SK-N-SH (cell line): ENCODE data around the gene SAXO1. TPM values are rescaled to one million over a fixed set of nuclear protein-coding genes. Genes with fewer than 3 reads are reported as not detected.

Experiments
- CTCF ChIA-PET: fragments of 300-600, 350-600 bp; formaldehyde crosslinking; extraction: SDS; loops from one replicate; lab custom pipeline; 2021; lab: Yijun Ruan, JAX
- POLR2A ChIA-PET: fragments of 350-600 bp; sonication (Branson Sonifier 250); formaldehyde crosslinking; extraction: SDS; loops from one replicate; lab custom pipeline; 2020; ENCODE audit warnings: antibody characterized with exemption, inconsistent platforms; lab: Yijun Ruan, JAX
- DNase-seq: peaks from one replicate; pipeline ENCODE4 v3.0.0; 2012
- H2AFZ ChIP-seq: fragments of 200-600 bp; sonication (generic); 2 replicates; pipeline ENCODE4 v1.8.1; 2016; ENCODE audit warnings: antibody characterized with exemption, mild to moderate bottlenecking, low read depth
- H3F3A ChIP-seq: fragments of 200-600 bp; sonication (generic); replicated peaks from 2 replicates; pipeline ENCODE3; 2016; ENCODE audit warnings: antibody characterized with exemption, mild to moderate bottlenecking; ENCODE audit not compliant: insufficient read depth
- H3K27ac ChIP-seq, 2 experiments: fragments of 200-500 bp in 1 of 2; fragments of 200-600 bp in 1 of 2; sonication (Bioruptor generic) in 1 of 2; sonication (generic), shearing (Covaris generic) in 1 of 2; 2 replicates each; pipeline versions ENCODE4 v1.5.1 to v1.6.1; 2014 to 2016; ENCODE audit warnings: low read depth in 2 of 2, inconsistent platforms in 1 of 2, low read length in 1 of 2, mild to moderate bottlenecking in 1 of 2, mixed read lengths in 1 of 2
- H3K27me3 ChIP-seq: fragments of 200-600 bp; sonication (generic), shearing (Covaris generic); 2 replicates; pipeline ENCODE4 v1.6.1; 2016; ENCODE audit warnings: mixed run types; ENCODE audit not compliant: insufficient read depth
- H3K36me3 ChIP-seq, 2 experiments: fragments of 200-500 bp in 1 of 2; fragments of 200-600 bp in 1 of 2; sonication (Bioruptor generic) in 1 of 2; sonication (generic) in 1 of 2; replicated peaks in 1 of 2; 2 replicates each; pipeline versions ENCODE3 to v1.5.1; 2014 to 2016; ENCODE audit warnings: low read length in 1 of 2, mild to moderate bottlenecking in 1 of 2; ENCODE audit not compliant: insufficient read depth in 2 of 2, control insufficient read depth in 1 of 2
- H3K4me1 ChIP-seq, 2 experiments: fragments of 200-500 bp in 1 of 2; fragments of 200-600 bp in 1 of 2; sonication (Bioruptor generic) in 1 of 2; sonication (generic), shearing (Covaris generic) in 1 of 2; 2 replicates each; pipeline versions ENCODE4 v1.5.1 to v1.6.1; 2014 to 2016; ENCODE audit warnings: low read depth in 1 of 2, low read length in 1 of 2, mixed run types in 1 of 2; ENCODE audit not compliant: insufficient read depth in 2 of 2, control insufficient read depth in 1 of 2
- H3K4me2 ChIP-seq: fragments of 200-600 bp; sonication (generic), shearing (Covaris generic); 2 replicates; pipeline ENCODE4 v1.6.1; 2017; ENCODE audit warnings: mixed run types
- H3K4me3 ChIP-seq, 2 experiments: fragments of 200-500 bp in 1 of 2; fragments of 200-600 bp in 1 of 2; sonication (Bioruptor generic) in 1 of 2; sonication (generic), shearing (Covaris generic) in 1 of 2; 2 replicates each; pipeline versions ENCODE4 v1.5.1 to v1.8.1; 2014 to 2016; ENCODE audit warnings: low read depth in 2 of 2, inconsistent platforms in 1 of 2, low read length in 1 of 2, mild to moderate bottlenecking in 1 of 2, mixed read lengths in 1 of 2, moderate library complexity in 1 of 2
- H3K79me2 ChIP-seq: fragments of 200-600 bp; sonication (generic); 2 replicates; pipeline ENCODE4 v1.8.1; 2017; ENCODE audit warnings: mild to moderate bottlenecking; ENCODE audit not compliant: insufficient read depth
- H3K9ac ChIP-seq: fragments of 200-600 bp; sonication (generic); 2 replicates; pipeline ENCODE4 v1.6.1; 2017; ENCODE audit warnings: mixed run types
- H3K9me2 ChIP-seq: fragments of 200-600 bp; sonication (generic); 2 replicates; pipeline ENCODE4 v1.6.1; 2017; ENCODE audit warnings: mixed run types
- H3K9me3 ChIP-seq: fragments of 200-600 bp; sonication (generic); 2 replicates; pipeline ENCODE4 v1.6.1; 2017; ENCODE audit warnings: mixed run types, mild to moderate bottlenecking, moderate library complexity
- H4K20me1 ChIP-seq: fragments of 200-600 bp; sonication (generic); 2 replicates; pipeline ENCODE4 v1.6.1; 2017; ENCODE audit warnings: mild to moderate bottlenecking, mixed run types; ENCODE audit not compliant: insufficient read depth
- CHD2 ChIP-seq: fragments of 150-350 bp; IDR thresholded peaks from 2 replicates; pipeline ENCODE4 v1.6.1; 2018; ENCODE audit warnings: low read length; ENCODE audit not compliant: partially characterized antibody
- ELF1 ChIP-seq: IDR thresholded peaks from 2 replicates; pipeline ENCODE4 v1.4.0; 2012
- EP300 ChIP-seq, 2 experiments: IDR thresholded peaks; 2 replicates each; pipeline versions ENCODE4 v1.4.0 to v1.6.1; 2012; ENCODE audit warnings: borderline replicate concordance in 1 of 2, low read depth in 1 of 2, low read length in 1 of 2
- FOSL2 ChIP-seq: IDR thresholded peaks from 2 replicates; pipeline ENCODE4 v1.4.0; 2012; ENCODE audit warnings: low read depth, mild to moderate bottlenecking, moderate library complexity, borderline replicate concordance
- FOXJ3 ChIP-seq: sonication (generic); formaldehyde crosslinking; IDR thresholded peaks from 2 replicates; pipeline ENCODE4 v1.5.1; 2020; ENCODE audit warnings: mild to moderate bottlenecking, missing genetic modification reagents
- FOXM1 ChIP-seq: IDR thresholded peaks from 2 replicates; pipeline ENCODE4 v1.4.0; 2012; ENCODE audit warnings: low read depth, mild to moderate bottlenecking
- GABPA ChIP-seq: IDR thresholded peaks from 2 replicates; pipeline ENCODE4 v1.4.0; 2012; ENCODE audit warnings: low read depth, mild to moderate bottlenecking
- GATA2 ChIP-seq: sonication (generic); formaldehyde crosslinking; IDR thresholded peaks from 2 replicates; pipeline ENCODE4 v1.5.0; 2020; ENCODE audit warnings: mild to moderate bottlenecking, missing genetic modification reagents
- MXI1 ChIP-seq: IDR thresholded peaks from 2 replicates; pipeline ENCODE4 v1.6.1; 2012; ENCODE audit warnings: mild to moderate bottlenecking, low read depth, low read length, improper control_type of control experiment
- NFIC ChIP-seq: IDR thresholded peaks from 2 replicates; pipeline ENCODE4 v1.4.0; 2012; ENCODE audit warnings: borderline replicate concordance
- NRF1 ChIP-seq: IDR thresholded peaks from 2 replicates; pipeline ENCODE4 v1.6.1; 2012; ENCODE audit warnings: low read depth, mild to moderate bottlenecking, low read length
- RCOR1 ChIP-seq: fragments of 150-350 bp; IDR thresholded peaks from 2 replicates; pipeline ENCODE4 v1.6.1; 2017; ENCODE audit warnings: antibody characterized with exemption, low read length
- RFX5 ChIP-seq: IDR thresholded peaks from 2 replicates; pipeline ENCODE4 v1.6.1; 2012; ENCODE audit warnings: mild to moderate bottlenecking, improper control_type of control experiment, low read length
- SIN3A ChIP-seq: IDR thresholded peaks from 2 replicates; pipeline ENCODE4 v1.6.1; 2012; ENCODE audit warnings: low read depth, mild to moderate bottlenecking, low read length, moderate library complexity, borderline replicate concordance
- TAF1 ChIP-seq: IDR thresholded peaks from 2 replicates; pipeline ENCODE4 v1.6.1; 2012; ENCODE audit warnings: low read depth, mild to moderate bottlenecking, low read length, moderate library complexity, borderline replicate concordance
- TCF12 ChIP-seq: IDR thresholded peaks from 2 replicates; pipeline ENCODE4 v1.4.0; 2012
- WGBS: methylation state at CpG from one replicate; pipeline ENCODE4 v1.1.6; 2017; ENCODE audit warnings: low lambda C conversion rate; 5-methylcytosine and 5-hydroxymethylcytosine counted together
- polyA plus RNA-seq, 3 experiments: library from polyadenylated mRNA; depleted of rRNA; stranded (reverse); fragments of >200 nt; gene quantifications; 2 replicates each; pipeline ENCODE4 v1.2.3, GENCODE V29; 2012
- TF ChIP-seq, protein P1 (sequence below): IDR thresholded peaks from 2 replicates; pipeline ENCODE4 v1.4.0; 2012; ENCODE audit warnings: low read depth, borderline replicate concordance
- TF ChIP-seq, protein P2 (sequence below): fragments of 150-350 bp; IDR thresholded peaks from 2 replicates; pipeline ENCODE4 v1.6.1; 2016; ENCODE audit warnings: mild to moderate bottlenecking, low read depth, low read length
- TF ChIP-seq, protein P3 (sequence below): IDR thresholded peaks from 2 replicates; pipeline ENCODE4 v1.4.0; 2012; ENCODE audit warnings: low read depth
- TF ChIP-seq, protein P4 (sequence below): fragments of 150-350 bp; IDR thresholded peaks from 2 replicates; pipeline ENCODE4 v1.6.1; 2017; ENCODE audit warnings: antibody characterized with exemption, low read length, low read depth, borderline replicate concordance
- TF ChIP-seq, protein P5 (sequence below): IDR thresholded peaks from 2 replicates; pipeline ENCODE4; 2012

The SAXO1 gene
- polyA plus RNA-seq, 1 of the 3 experiments (the other 2 are of a cell fraction): 0.03 TPM

GRCh38 chr9:18936094-18936871 lies 96.7 kb downstream of the SAXO1 start:
- no peaks in the 10 kb centered on the region for H3K9me2 ChIP-seq
- TF ChIP-seq EP300 (IDR thresholded peaks at IDR 0.05; ENCODE audit: borderline replicate concordance in 1 of 2, low read depth in 1 of 2, low read length in 1 of 2) (peak in 1 of 2 experiments; percentile 54; a peak in 1 of 4 replicates), RCOR1 (0 out of 2 replicates have a peak, but pooled peaks have one; percentile 20), ELF1 (no peak), GATA2 (CRISPR knock-in tag) (0 out of 2 replicates have a peak, but pooled peaks have one; percentile 10)
- TF ChIP-seq, protein P1, sequence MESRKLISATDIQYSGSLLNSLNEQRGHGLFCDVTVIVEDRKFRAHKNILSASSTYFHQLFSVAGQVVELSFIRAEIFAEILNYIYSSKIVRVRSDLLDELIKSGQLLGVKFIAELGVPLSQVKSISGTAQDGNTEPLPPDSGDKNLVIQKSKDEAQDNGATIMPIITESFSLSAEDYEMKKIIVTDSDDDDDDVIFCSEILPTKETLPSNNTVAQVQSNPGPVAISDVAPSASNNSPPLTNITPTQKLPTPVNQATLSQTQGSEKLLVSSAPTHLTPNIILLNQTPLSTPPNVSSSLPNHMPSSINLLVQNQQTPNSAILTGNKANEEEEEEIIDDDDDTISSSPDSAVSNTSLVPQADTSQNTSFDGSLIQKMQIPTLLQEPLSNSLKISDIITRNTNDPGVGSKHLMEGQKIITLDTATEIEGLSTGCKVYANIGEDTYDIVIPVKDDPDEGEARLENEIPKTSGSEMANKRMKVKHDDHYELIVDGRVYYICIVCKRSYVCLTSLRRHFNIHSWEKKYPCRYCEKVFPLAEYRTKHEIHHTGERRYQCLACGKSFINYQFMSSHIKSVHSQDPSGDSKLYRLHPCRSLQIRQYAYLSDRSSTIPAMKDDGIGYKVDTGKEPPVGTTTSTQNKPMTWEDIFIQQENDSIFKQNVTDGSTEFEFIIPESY: no peak
- POLR2A ChIA-PET: no interaction called here
- no peak overlapping the region for H3K4me2 ChIP-seq
- no peak overlapping the region for H3K27ac ChIP-seq
- DNase-seq: peak; percentile 42
- 20% methylated on average over 7 of the region's 7 CpGs for WGBS
- H3K9ac ChIP-seq: no peak overlapping the region
- H3K4me3 ChIP-seq: no peak overlapping the region
- H3K9me3 ChIP-seq: no peaks in the 10 kb centered on the region
- no peaks in the 10 kb centered on the region for H4K20me1 ChIP-seq
- H3K4me1 ChIP-seq: peaks cover 0 to 2% of the 10 kb centered on the region in 2 experiments; a peak in 1 of 4 replicates
- no peaks in the 10 kb centered on the region for H3K79me2 ChIP-seq
- CTCF ChIA-PET: interaction anchor here (1.3 kb wide), 1 partner anchor 16 kb away, joined by 4 read pairs; no protein-coding TSS in a partner anchor
- H3K36me3 ChIP-seq: no peaks in the 10 kb centered on the region
- H3K27me3 ChIP-seq: no peaks in the 10 kb centered on the region
- H3F3A ChIP-seq: no peaks in the 10 kb centered on the region
- H2AFZ ChIP-seq: no peak overlapping the region

- no peak overlapping the region for H3K9ac ChIP-seq
- no peaks in the 10 kb centered on the region for H3F3A ChIP-seq
- no peaks in the 10 kb centered on the region for H4K20me1 ChIP-seq
- H2AFZ ChIP-seq: no peak overlapping the region
- no peaks in the 10 kb centered on the region for H3K79me2 ChIP-seq
- H3K4me1 ChIP-seq: peaks cover 0 to 2% of the 10 kb centered on the region in 2 experiments; a peak in 1 of 4 replicates
- no peak overlapping the region for H3K4me3 ChIP-seq
- H3K27me3 ChIP-seq: no peaks in the 10 kb centered on the region
- no peaks in the 10 kb centered on the region for H3K9me2 ChIP-seq
- H3K36me3 ChIP-seq: no peaks in the 10 kb centered on the region
- no peak for DNase-seq
- no peak overlapping the region for H3K4me2 ChIP-seq
- TF ChIP-seq TAF1: no peak
- TF ChIP-seq RCOR1: no peak
- TF ChIP-seq RFX5: no peak
- no peak for TF ChIP-seq SIN3A
- no peak for TF ChIP-seq FOXJ3 (CRISPR knock-in tag)
- TF ChIP-seq NRF1: no peak
- TF ChIP-seq, protein P2, sequence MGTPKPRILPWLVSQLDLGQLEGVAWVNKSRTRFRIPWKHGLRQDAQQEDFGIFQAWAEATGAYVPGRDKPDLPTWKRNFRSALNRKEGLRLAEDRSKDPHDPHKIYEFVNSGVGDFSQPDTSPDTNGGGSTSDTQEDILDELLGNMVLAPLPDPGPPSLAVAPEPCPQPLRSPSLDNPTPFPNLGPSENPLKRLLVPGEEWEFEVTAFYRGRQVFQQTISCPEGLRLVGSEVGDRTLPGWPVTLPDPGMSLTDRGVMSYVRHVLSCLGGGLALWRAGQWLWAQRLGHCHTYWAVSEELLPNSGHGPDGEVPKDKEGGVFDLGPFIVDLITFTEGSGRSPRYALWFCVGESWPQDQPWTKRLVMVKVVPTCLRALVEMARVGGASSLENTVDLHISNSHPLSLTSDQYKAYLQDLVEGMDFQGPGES: no peak
- TF ChIP-seq FOXM1: no peak
- TF ChIP-seq FOSL2: no peak
- no peak for TF ChIP-seq EP300 (IDR thresholded peaks at IDR 0.05; ENCODE audit: borderline replicate concordance in 1 of 2, low read depth in 1 of 2, low read length in 1 of 2)
- TF ChIP-seq CHD2: no peak
- TF ChIP-seq, protein P3, sequence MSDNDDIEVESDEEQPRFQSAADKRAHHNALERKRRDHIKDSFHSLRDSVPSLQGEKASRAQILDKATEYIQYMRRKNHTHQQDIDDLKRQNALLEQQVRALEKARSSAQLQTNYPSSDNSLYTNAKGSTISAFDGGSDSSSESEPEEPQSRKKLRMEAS: no peak
- TF ChIP-seq, protein P4, sequence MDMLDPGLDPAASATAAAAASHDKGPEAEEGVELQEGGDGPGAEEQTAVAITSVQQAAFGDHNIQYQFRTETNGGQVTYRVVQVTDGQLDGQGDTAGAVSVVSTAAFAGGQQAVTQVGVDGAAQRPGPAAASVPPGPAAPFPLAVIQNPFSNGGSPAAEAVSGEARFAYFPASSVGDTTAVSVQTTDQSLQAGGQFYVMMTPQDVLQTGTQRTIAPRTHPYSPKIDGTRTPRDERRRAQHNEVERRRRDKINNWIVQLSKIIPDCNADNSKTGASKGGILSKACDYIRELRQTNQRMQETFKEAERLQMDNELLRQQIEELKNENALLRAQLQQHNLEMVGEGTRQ: no peak
- TF ChIP-seq NFIC: no peak
- TF ChIP-seq ELF1: no peak
- no peak for TF ChIP-seq TCF12
- TF ChIP-seq, protein P5, sequence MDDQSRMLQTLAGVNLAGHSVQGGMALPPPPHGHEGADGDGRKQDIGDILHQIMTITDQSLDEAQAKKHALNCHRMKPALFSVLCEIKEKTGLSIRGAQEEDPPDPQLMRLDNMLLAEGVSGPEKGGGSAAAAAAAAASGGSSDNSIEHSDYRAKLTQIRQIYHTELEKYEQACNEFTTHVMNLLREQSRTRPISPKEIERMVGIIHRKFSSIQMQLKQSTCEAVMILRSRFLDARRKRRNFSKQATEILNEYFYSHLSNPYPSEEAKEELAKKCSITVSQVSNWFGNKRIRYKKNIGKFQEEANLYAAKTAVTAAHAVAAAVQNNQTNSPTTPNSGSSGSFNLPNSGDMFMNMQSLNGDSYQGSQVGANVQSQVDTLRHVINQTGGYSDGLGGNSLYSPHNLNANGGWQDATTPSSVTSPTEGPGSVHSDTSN: no peak
- no peak for TF ChIP-seq MXI1
- no peak for TF ChIP-seq GABPA
- ChIA-PET CTCF (interaction anchor here (1.4 kb wide), 1 partner anchor 78 kb away, joined by 5 read pairs; no protein-coding TSS in a partner anchor), POLR2A (no interaction called here)
- no peak overlapping the region for H3K27ac ChIP-seq
- no peaks in the 10 kb centered on the region for H3K9me3 ChIP-seq
- WGBS: 67% methylated on average over 2 of the region's 2 CpGs
Measured at GRCh38 chr9:18935541-18935940, 97.5 kb downstream of the SAXO1 start.
